ENCODE results near the gene B3GAT3. TPM values are rescaled to one million over a fixed set of nuclear protein-coding genes. Genes with fewer than 3 reads are reported as not detected.

Gene B3GAT3
- 48.8 and 56.6 TPM in 2 replicates for total RNA-seq

GRCh38 chr11:62621567-62622470, at the start of gene B3GAT3:
TSS of gene B3GAT3 (minus strand) at chr11:62621986. CDS start at chr11:62621947, 39 bp downstream.
- POLR2A ChIA-PET: interaction anchor here (0.5 to 5.1 kb wide), 41 partner anchors 8 to 260 kb away, joined by 3 to 109 read pairs (median 5); partner anchors contain the start of genes C11orf98, CSKMT, EEF1G and EML3
- H3K27ac Mint-ChIP-seq: peak within 1 kb of the TSS; percentile 93

GRCh38 chr11:62671236-62671607, 49.4 kb upstream of the B3GAT3 start:
- POLR2A ChIA-PET: interaction anchor here (0.6 to 12.8 kb wide), 34 partner anchors 8 to 246 kb away, joined by 3 to 400 read pairs (median 8); partner anchors contain the start of genes B3GAT3, BSCL2, EEF1G and GANAB
- H3K27me3 Mint-ChIP-seq: no peaks in the 10 kb centered on the region
- peaks cover 63% of the 10 kb centered on the region for H3K4me1 Mint-ChIP-seq
- H3K4me3 Mint-ChIP-seq: peak overlapping the region; percentile 100
- H3K9me3 Mint-ChIP-seq: no peaks in the 10 kb centered on the region
- H3K27ac Mint-ChIP-seq: peak overlapping the region; percentile 98
- TF ChIP-seq CTCF (IDR thresholded peaks at IDR 0.05): no peak
- CTCF ChIA-PET: interaction anchor here (1.0 to 1.1 kb wide), 2 partner anchors 79 to 115 kb away, joined by 3 read pairs; no protein-coding TSS in a partner anchor
- peaks cover 48% of the 10 kb centered on the region for H3K36me3 Mint-ChIP-seq (ENCODE audit: low read depth)
- ATAC-seq (ENCODE audit: low read depth) (peak; percentile 14), DNase-seq (no peak)
- intact Hi-C loops (cut with micrococcal nuclease): loop anchor here (1.0 to 5.0 kb wide), 4 partner anchors 8 to 171 kb away; partner anchors contain the start of genes INTS5, TTC9C and UBXN1

More at GRCh38 chr11:62621567-62622470, at the start of gene B3GAT3:
- no peak for TF ChIP-seq CTCF (IDR thresholded peaks at IDR 0.05)
- H3K9me3 Mint-ChIP-seq: no peaks in the 10 kb centered on the region
- intact Hi-C loops (cut with micrococcal nuclease): loop anchor here (1.0 kb wide), 7 partner anchors 10 to 106 kb away; partner anchors contain the start of genes C11orf98, CSKMT, EML3 and GANAB
- H3K27me3 Mint-ChIP-seq: no peaks in the 10 kb centered on the region
- ATAC-seq (ENCODE audit: low read depth): peak; percentile 92
- DNase-seq: peak; percentile 93
- H3K36me3 Mint-ChIP-seq (ENCODE audit: low read depth): peaks cover 42% of the 10 kb centered on the region
- peaks cover 19% of the 10 kb centered on the region for H3K4me1 Mint-ChIP-seq
- CTCF ChIA-PET: interaction anchor here (0.6 to 2.7 kb wide), 7 partner anchors 10 to 197 kb away, joined by 3 to 16 read pairs (median 3); partner anchors contain the start of gene TUT1
- H3K4me3 Mint-ChIP-seq: peak within 1 kb of the TSS; percentile 90

- Mint-ChIP-seq H3K27me3 (no peaks in the 10 kb centered on the region), H3K4me1 (peaks cover 69% of the 10 kb centered on the region), H3K9me3 (no peaks in the 10 kb centered on the region), H3K4me3 (peak overlapping the region; percentile 100), H3K27ac (peak overlapping the region; percentile 98), H3K36me3 (ENCODE audit: low read depth) (peaks cover 47% of the 10 kb centered on the region)
- no peak for TF ChIP-seq CTCF (IDR thresholded peaks at IDR 0.05)
- no peak for ATAC-seq (ENCODE audit: low read depth)
- no peak for DNase-seq
- intact Hi-C loops (cut with micrococcal nuclease): loop anchor here (2.0 to 5.0 kb wide), 3 partner anchors 17 to 173 kb away; partner anchors contain the start of genes INTS5 and TTC9C
- ChIA-PET POLR2A (interaction anchor here (0.7 to 12.8 kb wide), 17 partner anchors 8 to 234 kb away, joined by 3 to 400 read pairs (median 7); partner anchors contain the start of genes B3GAT3, BSCL2, GNG3 and INTS5), CTCF (interaction anchor here (1.3 kb wide), 1 partner anchor 13 kb away, joined by 3 read pairs; no protein-coding TSS in a partner anchor)
These were observed 47.8 kb upstream of the B3GAT3 start for GRCh38 chr11:62669420-62670161.

GRCh38 chr11:62667460-62667859, 45.7 kb upstream of the B3GAT3 start:
- H3K27ac Mint-ChIP-seq: peak overlapping the region; percentile 88
- H3K4me3 Mint-ChIP-seq: peak overlapping the region; percentile 97
- ATAC-seq (ENCODE audit: low read depth) (no peak), DNase-seq (no peak)
- TF ChIP-seq CTCF (IDR thresholded peaks at IDR 0.05): no peak
- peaks cover 49% of the 10 kb centered on the region for H3K36me3 Mint-ChIP-seq (ENCODE audit: low read depth)
- no peaks in the 10 kb centered on the region for H3K9me3 Mint-ChIP-seq
- H3K27me3 Mint-ChIP-seq: no peaks in the 10 kb centered on the region
- intact Hi-C loops (cut with micrococcal nuclease): no loop called here
- CTCF ChIA-PET: interaction anchor here (1.5 kb wide), 1 partner anchor 27 kb away, joined by 6 read pairs; no protein-coding TSS in a partner anchor
- POLR2A ChIA-PET: interaction anchor here (0.7 to 12.8 kb wide), 16 partner anchors 10 to 223 kb away, joined by 3 to 400 read pairs (median 12); partner anchors contain the start of genes BSCL2, EEF1G, GANAB and GNG3
- H3K4me1 Mint-ChIP-seq: peaks cover 63% of the 10 kb centered on the region

Data from activated B cell treated with CpG ODN at 0.5 μM for 24 hours (primary cell).